Measurements from ENCODE around the gene SLFN14.

DNA sequence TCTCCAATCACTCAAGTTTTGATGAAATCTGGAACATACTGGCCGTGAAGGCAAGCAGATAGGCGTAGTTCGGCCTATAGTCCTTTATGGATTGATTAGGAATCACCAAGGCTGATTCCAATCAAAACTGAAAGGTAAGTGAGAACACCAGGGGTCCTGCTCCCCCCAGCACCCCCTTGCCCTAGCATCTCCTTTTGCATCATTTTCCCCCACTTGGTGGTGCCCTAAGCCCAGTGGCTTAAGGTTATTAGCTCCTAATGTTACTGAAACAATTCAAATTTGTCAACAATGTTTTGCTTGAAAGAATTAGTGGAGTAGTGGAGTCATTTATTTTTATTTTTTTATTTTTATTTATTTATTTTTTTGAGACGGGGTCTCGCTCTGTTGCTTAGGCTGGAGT, 4.9 kb downstream of the SLFN14 start:
- TF ChIP-seq, protein P1, sequence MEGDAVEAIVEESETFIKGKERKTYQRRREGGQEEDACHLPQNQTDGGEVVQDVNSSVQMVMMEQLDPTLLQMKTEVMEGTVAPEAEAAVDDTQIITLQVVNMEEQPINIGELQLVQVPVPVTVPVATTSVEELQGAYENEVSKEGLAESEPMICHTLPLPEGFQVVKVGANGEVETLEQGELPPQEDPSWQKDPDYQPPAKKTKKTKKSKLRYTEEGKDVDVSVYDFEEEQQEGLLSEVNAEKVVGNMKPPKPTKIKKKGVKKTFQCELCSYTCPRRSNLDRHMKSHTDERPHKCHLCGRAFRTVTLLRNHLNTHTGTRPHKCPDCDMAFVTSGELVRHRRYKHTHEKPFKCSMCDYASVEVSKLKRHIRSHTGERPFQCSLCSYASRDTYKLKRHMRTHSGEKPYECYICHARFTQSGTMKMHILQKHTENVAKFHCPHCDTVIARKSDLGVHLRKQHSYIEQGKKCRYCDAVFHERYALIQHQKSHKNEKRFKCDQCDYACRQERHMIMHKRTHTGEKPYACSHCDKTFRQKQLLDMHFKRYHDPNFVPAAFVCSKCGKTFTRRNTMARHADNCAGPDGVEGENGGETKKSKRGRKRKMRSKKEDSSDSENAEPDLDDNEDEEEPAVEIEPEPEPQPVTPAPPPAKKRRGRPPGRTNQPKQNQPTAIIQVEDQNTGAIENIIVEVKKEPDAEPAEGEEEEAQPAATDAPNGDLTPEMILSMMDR (IDR thresholded peaks at IDR 0.05): no peak
- TF ChIP-seq EZH2 (IDR thresholded peaks at IDR 0.05; ENCODE audit: borderline replicate concordance, insufficient read depth, low read depth, low read length, poor library complexity, severe bottlenecking): no peak

Measured in B cell (primary cell).